Type B pancreatic cell (in vitro differentiated cells): ENCODE data around the gene ADAP1. TPM values are rescaled to one million over a fixed set of nuclear protein-coding genes. Genes with fewer than 3 reads are reported as not detected.

ENCODE experiments used
- DNase-seq: peaks from one replicate; pipeline ENCODE4 v3.0.0; 2021; ENCODE audit warnings: mixed read lengths; ENCODE audit not compliant: unreplicated experiment; ENCODE audit errors: extremely low spot score
- H3K27ac Mint-ChIP-seq: 2 replicates; pipeline ENCODE4 v1.8.0; 2021; ENCODE audit warnings: mild to moderate bottlenecking, mixed read lengths
- H3K27me3 Mint-ChIP-seq: 2 replicates; pipeline ENCODE4 v1.8.0; 2021; ENCODE audit warnings: mixed read lengths
- H3K36me3 Mint-ChIP-seq: 2 replicates; pipeline ENCODE4 v1.8.0; 2021; ENCODE audit warnings: mixed read lengths
- H3K4me1 Mint-ChIP-seq: one replicate; pipeline ENCODE4 v1.8.0; 2021; ENCODE audit warnings: mixed read lengths; ENCODE audit not compliant: unreplicated experiment
- H3K4me3 Mint-ChIP-seq: 2 replicates; pipeline ENCODE4 v1.8.0; 2021; ENCODE audit warnings: mild to moderate bottlenecking, mixed read lengths
- H3K9me3 Mint-ChIP-seq: 2 replicates; pipeline ENCODE4 v1.8.0; 2021; ENCODE audit warnings: mixed read lengths
- CTCF ChIP-seq: fragments of 200-600 bp; sonication (generic); conservative IDR thresholded peaks from 2 replicates; pipeline ENCODE4 v1.5.0; 2021; ENCODE audit warnings: antibody characterized with exemption, mild to moderate bottlenecking
- total RNA-seq: library from RNA; stranded (reverse); gene quantifications from 2 replicates; pipeline ENCODE4 v1.2.1, GENCODE V29; 2021; ENCODE audit warnings: low replicate concordance

ADAP1 gene
- total RNA-seq, 1 donor from 2014 or later, result 15.7 TPM

DNA sequence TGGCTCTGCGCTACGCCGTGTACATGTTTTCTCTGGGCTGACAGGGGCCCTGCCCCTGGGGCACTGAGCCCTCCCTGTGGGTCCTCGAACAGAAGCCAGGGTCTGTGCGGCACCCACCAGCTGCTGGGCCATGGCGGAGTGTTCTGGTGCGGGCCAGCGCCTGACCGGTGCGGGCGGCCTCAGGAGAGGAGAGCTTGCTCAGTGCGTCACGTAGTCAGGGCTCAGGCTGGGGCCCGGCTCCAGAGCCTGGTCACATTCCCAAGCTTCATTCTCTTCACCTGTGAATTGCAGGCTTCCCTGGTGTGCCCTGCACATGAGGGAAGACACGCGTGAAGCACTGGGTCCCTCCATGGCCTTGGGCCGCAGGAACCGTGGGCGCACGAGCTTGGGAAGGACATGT lies 62.7 kb downstream of the ADAP1 start:
- Mint-ChIP-seq H3K4me3 (no peak overlapping the region), H3K9me3 (no peaks in the 10 kb centered on the region), H3K27ac (no peak overlapping the region), H3K4me1 (no peaks in the 10 kb centered on the region), H3K27me3 (no peaks in the 10 kb centered on the region), H3K36me3 (peaks cover 10% of the 10 kb centered on the region)
- no peak for TF ChIP-seq CTCF
- no peak for DNase-seq

DNA sequence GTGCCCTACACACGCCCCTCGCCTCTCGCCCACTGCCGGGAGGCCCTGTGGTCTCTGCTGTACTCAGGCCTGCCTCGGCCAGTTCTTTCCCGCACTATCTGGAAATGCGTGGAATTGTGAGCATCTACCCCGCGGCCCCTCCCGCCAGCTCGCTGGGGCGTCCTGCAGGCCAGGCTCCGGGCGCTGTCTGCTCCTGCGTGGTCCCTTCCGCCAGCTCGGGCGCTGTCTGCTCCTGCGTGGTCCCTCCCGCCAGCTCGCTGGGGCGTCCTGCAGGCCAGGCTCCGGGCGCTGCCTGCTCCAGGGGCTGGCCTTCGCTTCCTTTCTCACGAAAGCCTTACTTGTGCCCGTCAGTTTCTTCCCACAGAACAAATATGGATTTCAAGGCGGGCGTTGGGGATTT lies 63.2 kb downstream of the ADAP1 start:
- Mint-ChIP-seq H3K27ac (no peak overlapping the region), H3K27me3 (no peaks in the 10 kb centered on the region), H3K4me3 (no peak overlapping the region), H3K36me3 (peaks cover 9% of the 10 kb centered on the region), H3K4me1 (no peaks in the 10 kb centered on the region), H3K9me3 (no peaks in the 10 kb centered on the region)
- TF ChIP-seq CTCF, result no peak
- no peak for DNase-seq

DNA sequence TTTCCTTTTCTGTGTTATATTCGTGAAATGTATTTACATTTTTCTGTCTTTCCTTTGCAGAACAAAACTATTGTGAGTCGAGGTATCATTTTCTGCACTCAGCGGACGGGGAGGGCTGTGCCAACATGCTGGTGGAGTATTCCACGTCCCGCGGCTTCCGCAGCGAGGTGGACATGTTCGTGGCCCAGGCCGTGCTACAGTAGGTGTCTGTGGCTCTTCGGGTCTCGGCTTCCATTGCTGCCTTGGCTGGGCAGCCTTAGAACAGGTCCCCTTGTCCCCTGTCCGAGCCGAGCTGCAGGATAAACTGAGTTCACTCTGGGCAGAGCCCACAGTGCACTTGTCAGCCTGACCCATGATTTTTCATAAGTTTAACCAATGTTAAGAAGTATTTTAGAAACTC lies 63.6 kb downstream of the ADAP1 start:
- Mint-ChIP-seq H3K4me3 (no peak overlapping the region), H3K27me3 (no peaks in the 10 kb centered on the region), H3K9me3 (no peaks in the 10 kb centered on the region), H3K27ac (no peak overlapping the region), H3K4me1 (no peaks in the 10 kb centered on the region), H3K36me3 (peaks cover 5% of the 10 kb centered on the region)
- no peak for TF ChIP-seq CTCF
- no peak for DNase-seq

DNA sequence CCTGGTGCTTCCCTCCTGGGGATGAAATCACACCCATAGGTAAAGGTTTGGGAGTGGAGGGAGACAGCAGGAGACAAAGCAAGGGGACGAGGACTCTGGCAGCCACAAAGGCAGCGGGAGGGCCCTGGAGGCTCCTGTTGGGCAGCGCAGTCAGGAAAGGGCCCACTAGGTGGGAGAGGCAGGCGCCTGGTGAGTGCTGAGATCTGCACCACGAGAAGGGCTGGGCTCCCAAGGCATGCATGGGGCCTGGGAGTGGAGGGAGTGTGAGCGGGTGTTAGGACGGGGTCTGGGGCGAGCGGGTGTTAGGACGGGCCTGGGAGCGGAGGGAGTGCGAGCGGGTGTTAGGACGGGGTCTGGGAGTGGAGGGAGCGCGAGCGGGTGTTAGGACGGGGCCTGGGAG lies 65.1 kb downstream of the ADAP1 start:
- TF ChIP-seq CTCF, result no peak
- Mint-ChIP-seq H3K27me3 (no peaks in the 10 kb centered on the region), H3K4me1 (peaks cover 3% of the 10 kb centered on the region), H3K27ac (no peak overlapping the region), H3K4me3 (no peak overlapping the region), H3K9me3 (no peaks in the 10 kb centered on the region), H3K36me3 (peaks cover 5% of the 10 kb centered on the region)
- DNase-seq, result no peak

GRCh38 chr7:889025-889390 lies 65.5 kb downstream of the ADAP1 start:
- H3K4me3 Mint-ChIP-seq, result no peak overlapping the region
- no peak for TF ChIP-seq CTCF
- peaks cover 5% of the 10 kb centered on the region for H3K36me3 Mint-ChIP-seq
- no peaks in the 10 kb centered on the region for H3K9me3 Mint-ChIP-seq
- H3K27ac Mint-ChIP-seq, result no peak overlapping the region
- no peaks in the 10 kb centered on the region for H3K27me3 Mint-ChIP-seq
- peaks cover 3% of the 10 kb centered on the region for H3K4me1 Mint-ChIP-seq
- no peak for DNase-seq
